GM12892 (cell line): ENCODE measurements around the gene HDGFL3.
"Not testable (repeated sequence)": the region's sequence is repeated elsewhere in the genome, so short reads cannot be mapped to it uniquely, and the experiment has no call there.

Source experiments
- DNase-seq: peaks from one replicate; pipeline ENCODE4 v3.0.0; 2011; ENCODE audit not compliant: insufficient read length
- FAIRE-seq: peaks from 2 replicates; lab custom pipeline; 2011; peaks lifted over from hg19 to GRCh38; lab: Jason Lieb, UNC
- POLR2A ChIP-seq: IDR thresholded peaks from 2 replicates; pipeline ENCODE4 v1.6.1; 2011; ENCODE audit warnings: low read depth, low read length, control low read depth
- POLR2AphosphoS5 ChIP-seq: IDR thresholded peaks from 2 replicates; pipeline ENCODE4 v1.6.1; 2011; ENCODE audit warnings: low read depth, low read length, control low read depth
- TAF1 ChIP-seq: IDR thresholded peaks from 2 replicates; pipeline ENCODE4 v1.6.1; 2011; ENCODE audit warnings: low read depth, mild to moderate bottlenecking, control low read depth, low read length, borderline replicate concordance

Gene HDGFL3

DNA sequence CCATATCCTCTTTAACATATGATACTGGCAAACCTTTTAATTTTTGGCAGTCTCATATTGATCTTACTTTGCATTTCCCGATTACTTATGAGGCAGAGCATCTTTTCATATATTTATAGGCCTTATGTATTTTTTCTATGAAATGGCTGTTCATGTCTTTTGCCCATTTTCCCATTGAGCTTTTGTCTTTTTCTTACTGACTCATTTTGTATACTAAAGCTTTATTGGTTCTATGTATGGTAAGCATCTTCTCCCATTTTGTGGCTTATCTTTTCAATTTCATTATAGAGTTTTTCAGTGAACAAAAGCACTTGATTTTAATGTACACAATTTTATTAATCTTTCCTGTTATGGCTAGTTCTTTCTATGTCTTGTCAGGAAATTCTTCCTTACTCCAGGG, 17.2 kb downstream of the HDGFL3 start:
- TF ChIP-seq POLR2AphosphoS5: no peak
- TF ChIP-seq POLR2A: no peak
- no peak for TF ChIP-seq TAF1
- FAIRE-seq (no peak), DNase-seq (no peak)

DNA sequence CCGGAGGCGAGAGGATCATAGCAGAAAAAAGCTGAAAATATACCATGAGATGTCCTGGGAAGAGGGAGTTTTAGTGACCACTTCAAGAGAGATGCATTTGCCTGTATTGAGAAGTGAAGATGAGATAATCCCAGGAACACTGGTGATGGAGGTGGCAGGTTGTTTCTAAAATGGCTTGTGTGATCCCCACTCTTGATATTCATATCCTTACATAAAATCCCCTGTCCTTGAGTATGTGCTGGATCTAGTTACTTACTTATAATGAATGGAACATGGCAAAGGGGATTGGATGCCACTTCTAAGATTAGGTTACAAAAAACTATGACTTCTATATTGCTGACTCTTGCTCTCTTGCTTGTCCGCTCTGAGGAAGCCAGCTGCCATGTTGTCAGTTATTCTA, 22.1 kb downstream of the HDGFL3 start:
- no peak for TF ChIP-seq TAF1
- no peak for TF ChIP-seq POLR2AphosphoS5
- no peak for TF ChIP-seq POLR2A
- peak; percentile 21 for FAIRE-seq
- DNase-seq: no peak

DNA sequence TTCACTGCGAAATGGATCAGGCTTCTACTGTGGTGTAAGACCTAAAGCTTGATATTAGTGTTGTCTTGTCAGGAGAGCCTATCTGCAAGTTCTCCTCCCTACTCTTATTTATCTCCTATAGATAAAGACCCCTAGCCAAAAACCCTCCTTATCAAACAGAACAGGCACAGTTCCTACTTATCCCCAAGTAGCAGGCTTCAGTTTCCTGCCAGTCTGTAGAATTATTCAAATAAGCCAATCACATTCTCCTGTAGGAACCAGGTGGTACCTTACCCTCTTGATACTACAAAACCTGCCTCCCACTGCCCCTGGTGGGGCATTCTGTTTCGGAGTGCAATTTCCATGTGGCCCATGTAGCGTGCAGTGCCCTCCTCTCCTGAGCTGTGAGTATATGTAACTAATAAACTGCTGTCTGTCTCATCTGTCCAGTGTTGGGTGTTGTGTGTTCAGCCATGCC, 28.7 kb downstream of the HDGFL3 start:
- no peak for DNase-seq
- TF ChIP-seq TAF1 (no peak), POLR2A (no peak), POLR2AphosphoS5 (no peak)
- peak; percentile 61 for FAIRE-seq

DNA sequence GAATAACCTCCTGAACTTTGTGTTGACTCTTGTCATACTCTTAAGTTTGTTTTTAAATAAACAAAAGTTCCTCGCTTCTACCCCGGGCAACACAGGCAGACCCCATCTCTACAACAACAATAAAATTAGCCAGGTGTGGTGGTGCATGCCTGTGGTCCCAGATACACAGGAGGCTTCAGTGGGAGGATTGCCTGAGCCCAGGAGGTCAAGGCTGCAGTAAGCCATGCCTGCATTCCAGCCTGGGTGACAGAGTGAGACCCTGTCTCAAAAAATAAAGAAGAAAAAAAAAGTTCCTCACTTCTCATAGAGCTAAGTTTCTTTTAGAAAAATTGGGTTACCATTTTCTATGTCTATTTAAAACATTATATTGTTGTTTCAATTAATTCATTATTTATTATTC, 29.2 kb downstream of the HDGFL3 start:
- TF ChIP-seq POLR2AphosphoS5: no peak
- no peak for TF ChIP-seq TAF1
- no peak for TF ChIP-seq POLR2A
- no peak for FAIRE-seq
- no peak for DNase-seq

DNA sequence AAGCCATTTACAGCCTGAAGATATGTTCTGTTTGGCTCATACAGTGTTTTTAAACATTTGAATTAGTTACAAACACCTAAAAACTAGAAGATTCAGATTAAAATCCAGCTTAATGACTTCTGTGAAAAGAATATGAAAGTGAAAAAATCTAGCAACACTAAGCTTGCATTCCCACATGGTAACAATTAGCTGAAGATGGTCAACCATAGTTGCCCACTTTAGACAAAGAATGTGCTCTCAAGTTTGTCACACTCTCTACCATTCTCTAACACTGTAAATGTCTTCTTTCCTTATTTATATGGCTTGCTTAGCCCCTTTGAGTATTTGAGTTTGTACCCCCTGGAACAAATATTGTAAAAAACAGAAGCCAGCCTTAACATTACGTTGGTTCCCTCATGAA, 32.7 kb downstream of the HDGFL3 start:
- DNase-seq: no peak
- no peak for TF ChIP-seq TAF1

DNA sequence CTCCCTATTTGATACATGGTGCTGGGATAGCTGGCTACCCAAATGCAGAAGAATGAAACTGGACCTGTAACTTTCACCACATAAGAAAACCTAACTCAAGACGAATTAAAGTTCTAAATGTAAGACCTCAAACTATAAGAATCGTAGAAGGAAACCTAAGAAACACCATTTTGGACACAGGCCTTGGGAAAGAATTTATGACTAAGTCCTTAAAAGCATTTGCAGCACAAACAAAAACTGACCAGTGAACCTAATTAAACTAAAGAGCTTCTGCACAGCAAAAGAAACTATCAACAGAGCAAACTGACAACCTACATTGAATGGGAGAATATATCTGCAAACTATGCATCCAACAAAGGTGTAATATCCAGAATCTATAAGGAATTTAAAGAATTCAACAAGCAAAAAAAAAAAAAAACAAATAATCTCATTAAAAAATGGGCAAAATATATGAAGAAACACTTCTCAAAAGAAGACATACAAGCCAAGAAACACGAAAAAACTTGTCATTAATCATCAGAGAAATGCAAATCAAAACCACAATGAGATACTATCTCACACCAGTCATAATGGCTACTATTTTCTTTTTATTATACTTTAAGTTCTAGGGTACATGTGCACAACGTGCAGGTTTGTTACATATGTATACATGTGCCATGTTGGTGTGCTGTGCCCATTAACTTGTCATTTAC, 37.0 kb downstream of the HDGFL3 start:
- peak; percentile 27 for FAIRE-seq
- TF ChIP-seq TAF1 (no peak), POLR2A (no peak), POLR2AphosphoS5 (no peak)
- no peak for DNase-seq

More for the DNA sequence above, 32.7 kb downstream of the HDGFL3 start:
- peak; percentile 56 for FAIRE-seq

DNA sequence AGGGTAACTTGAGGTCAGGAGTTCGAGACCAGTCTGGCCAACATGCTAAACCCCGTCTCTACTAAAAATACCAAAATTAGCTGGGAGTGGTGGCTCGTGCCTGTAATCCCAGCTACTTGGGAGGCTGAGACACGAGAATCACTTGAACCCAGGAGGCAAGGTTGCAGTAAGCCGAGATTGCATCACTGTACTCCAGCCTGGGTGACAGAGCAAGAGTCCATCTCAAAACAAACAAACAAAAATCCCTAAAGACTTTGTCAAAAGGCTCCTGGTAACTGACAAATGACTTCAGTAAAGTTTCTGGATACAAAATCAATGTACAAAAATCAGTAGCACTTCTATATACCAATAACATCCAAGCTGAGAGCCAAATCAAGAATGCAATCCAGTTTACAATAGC, 38.0 kb downstream of the HDGFL3 start:
- DNase-seq, FAIRE-seq: not testable (repeated sequence)

DNA sequence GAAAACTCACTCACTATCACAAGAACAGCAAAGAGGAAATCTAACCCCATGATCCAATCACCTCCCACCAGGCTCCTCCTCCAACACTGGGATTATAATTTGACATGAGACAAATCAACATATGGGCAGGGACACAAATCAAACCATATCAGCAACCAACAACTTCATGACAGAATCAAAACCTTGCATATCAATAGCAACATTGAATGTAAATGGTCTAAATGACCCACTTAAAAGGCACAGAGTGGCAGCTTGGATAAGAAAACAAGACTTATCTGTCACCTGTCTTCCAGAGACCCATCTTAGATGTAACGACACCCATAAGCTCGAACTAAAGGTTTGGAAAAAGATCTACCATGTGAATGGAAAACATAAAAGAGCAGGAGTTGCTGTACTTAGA, 40.8 kb downstream of the HDGFL3 start:
- FAIRE-seq (no peak), DNase-seq (no peak)
- TF ChIP-seq POLR2AphosphoS5: no peak
- TF ChIP-seq POLR2A: no peak

DNA sequence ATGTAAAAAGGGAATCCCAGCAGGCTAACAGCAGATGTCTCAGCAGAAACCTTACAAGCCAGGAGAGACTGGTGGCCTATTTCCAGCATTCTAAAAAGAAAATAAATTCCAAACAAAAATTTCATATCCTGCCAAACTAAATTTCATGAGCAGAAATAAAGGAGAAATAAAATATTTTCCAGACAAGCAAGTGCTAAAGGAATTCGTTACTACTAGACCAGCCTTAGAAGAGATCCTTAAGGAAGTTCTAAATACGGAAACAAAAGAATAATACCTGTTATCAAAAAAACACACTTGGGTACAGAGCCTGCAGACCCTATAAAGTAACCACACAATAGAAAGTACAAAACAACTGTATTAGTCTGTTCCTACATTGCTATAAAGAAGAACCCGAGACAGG, 41.4 kb downstream of the HDGFL3 start:
- DNase-seq (no peak), FAIRE-seq (no peak)
- TF ChIP-seq TAF1 (no peak), POLR2A (no peak), POLR2AphosphoS5 (no peak)

DNA sequence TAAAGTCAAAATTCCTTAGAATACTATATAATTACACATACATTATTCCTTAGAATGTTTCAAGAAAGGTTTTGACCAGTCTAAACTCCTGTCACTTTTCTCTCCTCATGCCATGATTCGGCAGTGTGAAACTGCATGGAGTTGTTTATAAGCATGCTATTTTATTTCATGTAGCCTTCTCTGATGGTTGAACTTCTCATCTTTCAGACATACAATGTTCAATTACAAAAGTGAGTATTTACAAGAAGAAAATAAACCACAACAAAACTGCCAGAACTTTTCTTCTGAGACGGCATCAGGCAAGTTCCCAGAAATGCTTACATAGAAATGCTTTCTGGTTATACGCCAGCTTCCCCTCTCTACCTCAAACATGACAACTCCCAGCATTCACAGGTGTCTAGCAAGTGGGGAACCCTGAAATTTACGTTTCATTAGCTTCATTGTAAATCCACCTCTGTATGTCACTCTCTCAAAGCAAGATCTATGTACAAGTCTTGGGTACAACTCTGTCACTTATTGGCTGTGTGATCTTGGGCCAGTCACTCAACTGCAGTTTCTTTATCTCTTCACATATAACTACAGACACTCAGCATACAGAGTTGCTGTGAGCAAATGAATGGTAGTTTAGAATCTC, 42.7 kb downstream of the HDGFL3 start:
- DNase-seq (no peak), FAIRE-seq (no peak)
- TF ChIP-seq POLR2A: no peak
- no peak for TF ChIP-seq TAF1
- no peak for TF ChIP-seq POLR2AphosphoS5

DNA sequence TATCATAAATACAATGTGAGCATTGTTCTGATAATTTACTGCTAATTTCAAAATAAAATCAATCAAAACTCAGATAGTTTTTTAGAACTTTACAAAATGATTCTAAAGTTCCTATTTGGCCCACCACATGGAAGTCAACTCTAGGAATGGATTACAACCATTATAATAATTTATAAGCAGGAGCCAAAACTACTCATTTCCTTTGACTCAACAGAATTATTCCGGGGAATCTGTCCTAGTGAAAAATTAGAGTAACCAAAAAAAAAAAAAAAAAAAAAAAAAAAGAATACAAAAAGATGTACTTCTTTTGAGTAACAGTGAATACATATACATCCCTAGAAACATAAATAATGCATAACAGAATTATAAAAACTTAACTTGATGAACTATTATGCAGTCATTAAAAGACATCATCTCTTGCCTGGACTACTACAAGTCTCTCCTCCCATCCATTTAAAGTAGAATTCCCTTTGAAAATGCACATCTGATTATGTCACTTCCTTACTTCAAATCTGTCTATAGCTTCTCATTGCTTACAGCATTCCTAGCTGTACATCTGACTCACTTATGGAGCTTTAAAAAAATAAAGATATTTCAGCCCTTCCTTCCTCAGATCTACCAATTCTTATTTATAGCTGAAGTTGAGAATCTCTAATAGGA, 43.4 kb downstream of the HDGFL3 start:
- no peak for FAIRE-seq
- TF ChIP-seq POLR2A: no peak
- no peak for TF ChIP-seq POLR2AphosphoS5
- TF ChIP-seq TAF1: no peak
- no peak for DNase-seq

DNA sequence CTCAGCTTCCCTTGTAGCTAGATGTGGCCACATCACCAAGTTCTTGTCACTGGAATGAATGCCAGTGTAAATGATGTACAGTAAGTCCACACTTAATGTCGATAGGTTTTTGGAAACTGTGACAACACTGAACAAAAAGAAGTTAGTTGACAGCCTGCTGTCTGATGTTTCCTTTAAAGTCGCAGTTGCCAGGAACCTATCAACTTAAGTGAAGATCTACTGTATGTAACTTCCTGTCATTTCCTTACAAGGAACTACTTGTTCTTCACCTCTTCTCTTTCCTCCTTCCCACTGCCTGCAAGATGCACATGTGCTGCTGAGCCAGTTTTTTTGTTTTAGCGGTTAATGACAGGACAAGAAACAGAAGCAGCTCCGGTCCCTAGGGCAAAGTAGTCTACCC, 44.6 kb downstream of the HDGFL3 start:
- TF ChIP-seq POLR2A (no peak), TAF1 (no peak), POLR2AphosphoS5 (no peak)
- DNase-seq: no peak
- no peak for FAIRE-seq
